Transverse colon (tissue), 4 donors: Measurements from ENCODE around the gene DYNLL1. TPM values are rescaled to one million over a fixed set of nuclear protein-coding genes. Genes with fewer than 3 reads are reported as not detected.
A peak's percentile ranks its signal among the peaks of the same experiment; 100 is the strongest.

Experiments used
- DNase-seq: peaks from one replicate; pipeline ENCODE4 v3.0.0-alpha.2; 2019
- H3K27ac ChIP-seq, 4 donors: fragments of 200-600 bp; sonication (generic); 2 replicates each; pipeline ENCODE4 v1.5.1; 2016 to 2018; ENCODE audit warnings: inconsistent platforms in 4 of 4
- H3K27me3 ChIP-seq: fragments of 200-600 bp; sonication (generic); 2 replicates; pipeline ENCODE4 v1.5.1; 2017; ENCODE audit warnings: inconsistent platforms
- H3K36me3 ChIP-seq, 4 donors: fragments of 200-600 bp; sonication (generic); 2 replicates each; pipeline ENCODE4 v1.5.1; 2017 to 2019; ENCODE audit warnings: inconsistent platforms in 4 of 4
- H3K4me1 ChIP-seq, 4 donors: fragments of 200-600 bp; sonication (generic); 2 replicates each; pipeline ENCODE4 v1.5.1; 2017 to 2020; ENCODE audit warnings: inconsistent platforms in 4 of 4
- H3K4me3 ChIP-seq, 4 donors: fragments of 200-600 bp; sonication (generic); 1 replicate in 1 of 4; 2 replicates in 3 of 4; pipeline versions ENCODE4 v1.5.1 to v1.6.1; 2017 to 2019; ENCODE audit warnings: inconsistent platforms in 4 of 4
- H3K9me3 ChIP-seq, 2 donors: fragments of 200-600 bp; sonication (generic); 2 replicates each; pipeline ENCODE4 v1.5.1; 2017 to 2019; ENCODE audit warnings: inconsistent platforms in 2 of 2
- EP300 ChIP-seq: sonication (generic); formaldehyde crosslinking; IDR thresholded peaks from one replicate; pipeline ENCODE4 v1.6.1; 2017; ENCODE audit warnings: antibody characterized with exemption, low read depth
- POLR2A ChIP-seq: fragments of 450-650 bp; IDR thresholded peaks from one replicate; pipeline ENCODE4 v1.6.1; 2016; ENCODE audit warnings: antibody characterized with exemption, mild to moderate bottlenecking, moderate library complexity
- POLR2AphosphoS5 ChIP-seq, 3 donors: sonication (generic); formaldehyde crosslinking; IDR thresholded peaks; one replicate each; pipeline ENCODE4 v1.6.1; 2016; ENCODE audit warnings: antibody characterized with exemption in 3 of 3
- WGBS, 2 donors: methylation state at CpG; one replicate each; pipeline ENCODE4 v1.1.5; 2018; ENCODE audit warnings: low coverage in 1 of 2; 5-methylcytosine and 5-hydroxymethylcytosine counted together
- in situ Hi-C, 4 donors: fragments of 200-750 bp; cut with MboI; loops; one replicate each; pipeline versions ENCODE4 v1.15.0 to v1.15.1; 2017; ENCODE audit warnings: low sequenced_read_pairs in 3 of 4, low pct_ligation_motif_present in 1 of 4, low pct_unique_long_range_greater_than_20kb in 1 of 4
- intact Hi-C: fragments of 100-400 bp; cut with DNase I; formaldehyde crosslinking; loops from one replicate; pipeline ENCODE4 v1.15.1; 2023; ENCODE audit warnings: low total_unique reads
- small RNA-seq, 4 donors: library from RNA; depleted of rRNA; stranded (forward); fragments of <200 nt; gene quantifications; one replicate each; pipeline ENCODE3, GENCODE V24; 2016
- total RNA-seq, 4 donors: library from RNA; depleted of rRNA; stranded (reverse); fragments of >200 nt; gene quantifications; one replicate each; pipeline ENCODE4 v1.1.0, GENCODE V29; 2016
- TF ChIP-seq, protein P1 (sequence below), 5 experiments: fragments of 200-600 bp in 3 of 5; fragments of 450-650 bp in 2 of 5; sonication (generic) in 3 of 5; IDR thresholded peaks; 1 replicate in 2 of 5; 2 replicates in 3 of 5; pipeline ENCODE4 v1.5.1; 2016 to 2017; ENCODE audit warnings: antibody characterized with exemption in 5 of 5, inconsistent platforms in 3 of 5, mild to moderate bottlenecking in 2 of 5, moderate library complexity in 1 of 5

The DYNLL1 gene
- total RNA-seq, 4 donors from 2014 or later, result 60.5 to 291 (median 190) TPM

DNA sequence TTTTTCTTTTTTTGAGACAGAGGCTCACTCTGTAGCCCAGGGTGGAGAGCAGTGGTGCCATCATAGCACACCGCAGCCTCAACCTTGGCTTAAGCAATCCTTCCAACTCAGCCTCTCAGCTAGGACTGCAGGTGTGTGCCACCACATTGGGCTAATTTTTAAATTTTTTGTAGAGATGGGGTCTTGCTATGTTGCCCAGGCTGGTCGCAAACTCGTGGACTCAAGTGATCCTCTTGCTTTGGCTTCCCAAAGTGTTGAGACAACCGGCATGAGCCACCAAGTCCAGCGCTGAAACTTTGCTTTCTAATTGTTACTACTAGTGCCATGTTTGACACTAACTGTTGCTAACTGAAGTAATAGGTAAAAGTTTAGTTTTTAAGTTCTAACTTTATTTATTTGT is 46.3 kb downstream of the DYNLL1 start:
- Histone ChIP-seq H3K27ac (no peak overlapping the region), H3K27me3 (no peaks in the 10 kb centered on the region), H3K9me3 (no peaks in the 10 kb centered on the region), H3K4me1 (peaks cover 28 to 96% (median 66%) of the 10 kb centered on the region in 4 donors), H3K4me3 (no peak overlapping the region), H3K36me3 (peaks cover 0 to 15% (median 6%) of the 10 kb centered on the region in 4 donors)
- intact Hi-C loops (no loop called here), in situ Hi-C loops (no loop called here)
- DNase-seq, result no peak
- TF ChIP-seq EP300 (no peak), POLR2A (no peak), POLR2AphosphoS5 (IDR thresholded peaks at IDR 0.05) (no peak)
- TF ChIP-seq, protein P1, sequence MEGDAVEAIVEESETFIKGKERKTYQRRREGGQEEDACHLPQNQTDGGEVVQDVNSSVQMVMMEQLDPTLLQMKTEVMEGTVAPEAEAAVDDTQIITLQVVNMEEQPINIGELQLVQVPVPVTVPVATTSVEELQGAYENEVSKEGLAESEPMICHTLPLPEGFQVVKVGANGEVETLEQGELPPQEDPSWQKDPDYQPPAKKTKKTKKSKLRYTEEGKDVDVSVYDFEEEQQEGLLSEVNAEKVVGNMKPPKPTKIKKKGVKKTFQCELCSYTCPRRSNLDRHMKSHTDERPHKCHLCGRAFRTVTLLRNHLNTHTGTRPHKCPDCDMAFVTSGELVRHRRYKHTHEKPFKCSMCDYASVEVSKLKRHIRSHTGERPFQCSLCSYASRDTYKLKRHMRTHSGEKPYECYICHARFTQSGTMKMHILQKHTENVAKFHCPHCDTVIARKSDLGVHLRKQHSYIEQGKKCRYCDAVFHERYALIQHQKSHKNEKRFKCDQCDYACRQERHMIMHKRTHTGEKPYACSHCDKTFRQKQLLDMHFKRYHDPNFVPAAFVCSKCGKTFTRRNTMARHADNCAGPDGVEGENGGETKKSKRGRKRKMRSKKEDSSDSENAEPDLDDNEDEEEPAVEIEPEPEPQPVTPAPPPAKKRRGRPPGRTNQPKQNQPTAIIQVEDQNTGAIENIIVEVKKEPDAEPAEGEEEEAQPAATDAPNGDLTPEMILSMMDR (IDR thresholded peaks at IDR 0.05), result no peak
- 97 to 100% methylated on average over 3 to 5 of the region's 5 CpGs for WGBS, 2 donors

DNA sequence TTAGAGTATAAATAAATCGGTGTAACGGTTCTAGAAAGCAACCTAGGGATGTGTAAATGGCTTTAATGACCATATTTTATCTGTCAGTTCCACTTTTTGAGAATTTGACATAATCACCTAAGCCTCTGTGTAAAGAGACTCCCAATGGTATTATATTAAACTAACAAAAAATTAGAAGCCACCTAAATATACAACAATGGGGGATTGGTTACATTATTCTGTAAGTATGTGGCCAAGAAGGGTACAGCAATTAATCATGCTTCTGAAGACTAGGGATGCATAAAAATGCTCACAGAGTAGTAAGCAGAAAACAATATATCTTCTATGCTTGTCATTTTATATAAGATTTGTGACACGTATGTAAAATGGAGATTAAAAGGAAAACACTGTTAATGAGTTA is 48.8 kb downstream of the DYNLL1 start:
- WGBS, 2 donors, result 82 to 86% methylated on average over 3 of the region's 3 CpGs
- no peak overlapping the region for H3K27ac ChIP-seq
- TF ChIP-seq POLR2A (no peak), POLR2AphosphoS5 (IDR thresholded peaks at IDR 0.05) (no peak), EP300 (no peak)
- TF ChIP-seq, protein P1 (IDR thresholded peaks at IDR 0.05), result no peak
- no peaks in the 10 kb centered on the region for H3K9me3 ChIP-seq
- H3K36me3 ChIP-seq, result peaks cover 0 to 31% (median 12%) of the 10 kb centered on the region in 4 donors
- intact Hi-C loops (no loop called here), in situ Hi-C loops (no loop called here)
- peaks cover 15 to 80% (median 45%) of the 10 kb centered on the region in 4 donors for H3K4me1 ChIP-seq
- H3K4me3 ChIP-seq, result no peak overlapping the region
- no peak for DNase-seq
- H3K27me3 ChIP-seq, result no peaks in the 10 kb centered on the region

DNA sequence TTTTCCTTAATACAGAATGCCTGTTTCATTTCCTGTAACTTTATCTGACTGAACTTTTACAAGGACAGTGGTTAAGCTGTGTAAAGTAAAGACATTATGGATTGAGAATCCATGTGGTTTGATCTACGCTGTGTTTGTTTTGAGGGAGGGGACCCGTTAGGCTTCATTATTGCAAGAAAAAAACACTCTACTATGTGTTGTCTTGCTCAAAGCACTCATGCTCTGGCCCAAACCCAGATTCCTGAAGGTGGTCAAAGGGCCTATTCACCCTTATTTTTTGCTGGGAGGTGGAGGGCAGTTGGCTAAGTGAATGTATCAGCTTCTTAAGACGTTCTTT is 50.1 kb downstream of the DYNLL1 start:
- H3K36me3 ChIP-seq, result peaks cover 0 to 31% (median 12%) of the 10 kb centered on the region in 4 donors
- H3K27ac ChIP-seq, result peak overlapping the region; percentile 27 to 69 (median 61)
- intact Hi-C loops, result no loop called here
- TF ChIP-seq EP300, result no peak
- TF ChIP-seq, protein P1 (IDR thresholded peaks at IDR 0.05), result no peak
- no peak for TF ChIP-seq POLR2AphosphoS5 (IDR thresholded peaks at IDR 0.05)
- TF ChIP-seq POLR2A, result no peak
- peaks cover 17 to 80% (median 50%) of the 10 kb centered on the region in 4 donors for H3K4me1 ChIP-seq
- 53% methylated on average over 3 of the region's 3 CpGs; no CpG with 5 or more reads in 1 of the 2 donors for WGBS, 2 donors
- no peak for DNase-seq
- in situ Hi-C loops, result no loop called here
- no peaks in the 10 kb centered on the region for H3K27me3 ChIP-seq
- no peak overlapping the region for H3K4me3 ChIP-seq
- H3K9me3 ChIP-seq, result no peaks in the 10 kb centered on the region

Small RNAs within 50 kb of the gene (small RNA-seq; reads per million reads assigned to genes)
- 0 reads per million in 4 donors for gene RF00019

Other genes starting within 250 kb of the DYNLL1 start
- gene PXN, start 230.4 kb upstream of the DYNLL1 start, total RNA-seq, result 100 to 1,000 TPM; 101 to 328 (median 198) TPM
- gene RNU4-2, start 204.2 kb upstream of the DYNLL1 start, total RNA-seq, result under 1 TPM; under 0.01 TPM
- gene RNU4-1, start 202.9 kb upstream of the DYNLL1 start, total RNA-seq, result under 1 TPM in 3 of 4 donors, not detected in 1; under 0.01 TPM
- 1 to 10 TPM in 1 of 4 donors, under 1 TPM in 1, not detected in 2; 0.95 to 1.9 TPM for gene SIRT4, start 193.8 kb upstream of the DYNLL1 start, total RNA-seq
- gene PLA2G1B, start 168.3 kb upstream of the DYNLL1 start, total RNA-seq, result not detected
- 1 to 10 TPM in 1 of 4 donors, under 1 TPM in 1, not detected in 2; 0.82 to 7.5 TPM for gene MSI1, start 126.9 kb upstream of the DYNLL1 start, total RNA-seq
- 1,000 to 10,000 TPM in 2 of 4 donors, 100 to 1,000 TPM in 2; 469 to 1,865 (median 1,048) TPM for gene COX6A1, start 58.0 kb upstream of the DYNLL1 start, total RNA-seq
- gene TRIAP1, start 49.7 kb upstream of the DYNLL1 start, total RNA-seq, result 10 to 100 TPM in 3 of 4 donors, 1 to 10 TPM in 1; 7.2 to 20.9 (median 11.9) TPM
- gene GATC, start 49.7 kb upstream of the DYNLL1 start, total RNA-seq, result 10 to 100 TPM; 15.5 to 21.6 (median 19.2) TPM
- gene SRSF9, start 26.4 kb upstream of the DYNLL1 start, total RNA-seq, result 10 to 100 TPM; 33.7 to 93.8 (median 64.5) TPM
- gene COQ5, start 33.0 kb downstream of the DYNLL1 start, total RNA-seq, result 10 to 100 TPM; 20.9 to 34.9 (median 31.9) TPM
- 100 to 1,000 TPM; 204 to 317 (median 213) TPM for gene RNF10, start 38.2 kb downstream of the DYNLL1 start, total RNA-seq
- gene POP5, start 85.3 kb downstream of the DYNLL1 start, total RNA-seq, result 10 to 100 TPM in 3 of 4 donors, not detected in 1; 31.5 to 56.5 (median 43.7) TPM
- 1 to 10 TPM in 2 of 4 donors, under 1 TPM in 1, not detected in 1; 0.60 to 7.5 (median 4.4) TPM for gene CABP1, start 144.5 kb downstream of the DYNLL1 start, total RNA-seq
- gene MLEC, start 191.0 kb downstream of the DYNLL1 start, total RNA-seq, result 100 to 1,000 TPM in 3 of 4 donors, 10 to 100 TPM in 1; 75.6 to 153 (median 130) TPM
- 10 to 100 TPM in 3 of 4 donors, 1 to 10 TPM in 1; 9.8 to 25.4 (median 21.5) TPM for gene UNC119B, start 214.3 kb downstream of the DYNLL1 start, total RNA-seq
- 100 to 1,000 TPM; 224 to 338 (median 297) TPM for gene ACADS, start 229.7 kb downstream of the DYNLL1 start, total RNA-seq